Stimulated activated CD4-positive, alpha-beta T cell treated with anti-CD3 and anti-CD28 coated beads, TNF-alpha, amount 100 ng/mL, for 4 hours (primary cell): Measurements from ENCODE around the gene MNAT1.
A peak's percentile ranks its signal among the peaks of the same experiment; 100 is the strongest.
"Not testable (repeated sequence)": the region's sequence is repeated elsewhere in the genome, so short reads cannot be mapped to it uniquely, and the experiment has no call there.

ENCODE experiments used
- DNase-seq, 3 experiments: peaks; one replicate each; pipeline ENCODE4 v3.0.0-alpha.2; 2020; ENCODE audit warnings: low read depth in 3 of 3

MNAT1 gene

DNA sequence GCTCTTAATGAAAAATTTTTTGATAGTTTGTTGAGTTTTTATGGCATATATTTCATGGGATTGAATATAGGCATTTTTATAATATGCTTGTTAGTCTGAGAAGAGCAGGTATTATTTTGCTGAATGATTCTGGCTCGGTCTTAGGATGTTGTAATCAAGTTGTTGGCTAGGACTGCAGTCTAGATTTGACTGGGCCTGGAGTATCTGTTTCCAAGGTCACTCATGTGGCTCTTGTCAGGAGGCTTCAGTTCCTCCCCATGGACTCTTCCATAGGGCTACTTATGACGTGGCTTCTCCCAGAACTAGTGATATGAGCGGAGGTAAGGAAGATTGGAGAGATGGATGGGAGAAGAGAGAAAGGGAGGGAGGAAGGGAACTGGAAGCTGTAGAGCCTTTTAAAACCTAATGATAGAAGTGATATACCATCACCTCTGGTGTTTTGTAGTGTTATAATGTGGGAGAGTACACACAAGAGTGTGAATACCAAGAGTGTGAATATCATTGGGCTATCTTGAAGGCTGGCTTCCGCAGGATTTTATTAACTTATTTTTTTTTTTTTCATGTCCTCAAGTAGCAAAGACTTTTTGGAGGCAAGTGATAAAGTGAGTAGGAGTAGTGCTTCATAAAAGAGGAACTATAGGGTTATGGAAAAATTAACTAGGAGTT is 4.4 kb downstream of the MNAT1 start:
- no peak for DNase-seq

DNA sequence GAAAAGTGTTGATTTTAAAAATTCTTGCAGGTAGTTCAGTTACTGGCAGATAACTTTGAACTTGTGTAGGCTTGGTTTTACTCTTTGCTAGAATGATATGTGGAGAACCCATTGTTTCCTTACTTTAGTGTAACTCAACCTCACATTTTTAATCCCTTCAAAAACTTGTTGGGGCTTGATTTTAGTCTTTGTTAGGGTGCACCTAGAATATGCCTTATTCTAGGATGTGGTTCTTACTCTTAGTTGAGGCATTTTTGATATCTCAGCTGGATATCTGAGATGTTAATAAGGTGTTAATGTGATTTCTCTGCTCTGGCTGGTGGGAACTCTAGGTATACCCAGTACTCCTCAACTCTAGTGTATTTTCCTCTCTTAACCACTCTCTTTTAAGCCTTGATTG is 10.0 kb downstream of the MNAT1 start:
- no peak for DNase-seq

DNA sequence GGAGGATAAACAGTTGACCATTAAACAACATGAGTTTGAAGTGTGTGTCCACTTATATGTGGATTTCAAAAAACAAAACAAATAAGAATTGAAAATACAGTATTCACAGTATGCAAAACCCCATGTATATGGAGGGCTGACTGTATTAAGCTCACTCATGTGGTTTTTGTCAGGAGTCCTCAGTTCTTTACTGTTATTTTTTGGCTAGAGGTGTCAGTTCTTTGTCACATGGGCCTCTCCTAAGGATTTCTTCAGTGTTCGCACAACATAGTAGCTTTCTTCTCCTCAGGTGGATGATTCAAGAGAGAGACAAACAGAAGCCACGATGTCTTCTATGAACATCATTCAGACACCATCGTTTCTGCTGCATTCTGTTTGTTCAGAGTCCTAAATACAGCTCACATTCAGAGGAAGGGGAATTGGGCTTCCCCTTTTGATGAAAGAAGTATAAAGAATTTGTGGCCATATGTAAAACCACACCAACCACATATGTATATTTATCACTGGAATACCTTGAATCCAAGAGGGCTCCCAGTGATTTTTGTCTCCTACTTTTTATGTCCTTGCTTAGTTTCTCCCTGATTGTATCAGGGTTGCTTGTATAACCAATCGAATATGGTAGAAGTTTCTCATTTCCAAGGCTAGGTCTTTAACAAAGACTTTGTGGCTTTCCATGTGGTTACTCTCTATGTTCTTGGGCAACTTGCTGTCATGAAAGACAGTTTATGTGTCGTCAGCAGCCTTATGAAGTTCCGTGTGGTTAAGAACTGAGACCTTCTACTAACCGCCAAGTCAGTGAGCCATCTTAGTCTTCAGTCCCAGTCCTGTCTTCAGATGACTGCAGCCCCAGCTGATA is 18.9 kb downstream of the MNAT1 start:
- DNase-seq = peak in 2 of 3 experiments; percentile 3 to 9

DNA sequence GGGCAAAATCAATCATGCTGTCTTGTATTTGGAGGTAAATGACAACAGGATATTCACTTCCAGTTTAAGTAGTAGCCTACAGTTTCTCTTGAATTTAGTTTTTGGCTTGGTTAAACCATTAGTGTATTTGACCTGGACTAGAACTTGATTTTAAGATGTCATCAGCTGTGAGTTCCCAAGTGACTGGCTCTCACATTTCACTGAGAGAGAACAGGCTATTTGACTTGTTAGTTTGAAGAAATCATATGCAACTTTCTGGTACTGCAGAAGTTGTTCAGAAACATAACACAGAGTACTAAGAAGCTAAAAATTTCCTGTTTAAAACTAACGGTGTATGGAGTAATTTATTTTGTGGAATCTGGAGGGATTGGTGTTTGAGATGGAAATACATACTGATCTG is 22.3 kb downstream of the MNAT1 start:
- no peak for DNase-seq

GRCh38 chr14:60757567-60758002 is 23.0 kb downstream of the MNAT1 start:
- no peak for DNase-seq

- no peak for DNase-seq
These were observed 24.3 kb downstream of the MNAT1 start for GRCh38 chr14:60758885-60759284.

- DNase-seq = no peak
These were observed 25.6 kb downstream of the MNAT1 start for GRCh38 chr14:60760209-60760608.

GRCh38 chr14:60760644-60761364 is 26.2 kb downstream of the MNAT1 start:
- no peak for DNase-seq

DNA sequence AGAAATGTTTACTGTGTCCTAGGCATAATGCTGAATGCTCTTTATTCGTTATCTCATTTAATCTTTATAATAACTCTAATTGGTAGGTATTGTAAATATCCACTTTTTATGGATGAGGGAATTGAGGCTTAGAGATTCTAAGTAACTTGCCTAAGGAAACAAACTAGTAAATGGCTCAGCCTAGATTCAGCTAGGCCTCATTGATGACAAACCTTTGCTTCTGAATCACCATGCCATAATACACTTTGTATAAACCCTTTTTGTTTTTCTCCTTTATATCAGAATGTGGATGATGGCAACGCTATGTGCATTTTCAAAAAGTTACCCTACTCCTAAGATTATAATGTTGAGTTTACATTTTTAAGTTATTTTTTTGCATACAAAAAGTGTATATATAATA is 34.0 kb downstream of the MNAT1 start:
- DNase-seq = no peak

DNA sequence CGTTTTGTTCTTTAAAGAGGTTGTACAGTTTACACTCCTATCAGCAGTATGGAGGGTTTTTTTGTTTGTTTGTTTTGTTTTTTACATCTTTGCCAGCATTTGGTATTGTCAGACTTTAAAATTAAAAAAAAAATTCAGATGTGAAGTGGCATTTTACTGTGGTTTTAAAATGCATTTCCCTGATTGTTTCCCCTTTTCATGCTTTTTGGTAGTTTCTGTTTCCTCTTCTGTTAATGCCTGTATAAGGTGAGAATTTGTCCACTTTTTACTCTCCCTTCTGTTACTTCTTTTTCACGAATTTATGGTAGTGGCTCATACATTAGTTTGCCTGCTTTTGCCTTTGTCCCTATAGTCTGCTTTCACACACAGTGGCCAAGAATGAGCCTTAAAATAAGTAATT is 36.6 kb downstream of the MNAT1 start:
- DNase-seq = no peak

GRCh38 chr14:60773558-60773957 is 39.0 kb downstream of the MNAT1 start:
- no peak for DNase-seq

GRCh38 chr14:60775296-60775695 is 40.7 kb downstream of the MNAT1 start:
- DNase-seq = no peak

DNA sequence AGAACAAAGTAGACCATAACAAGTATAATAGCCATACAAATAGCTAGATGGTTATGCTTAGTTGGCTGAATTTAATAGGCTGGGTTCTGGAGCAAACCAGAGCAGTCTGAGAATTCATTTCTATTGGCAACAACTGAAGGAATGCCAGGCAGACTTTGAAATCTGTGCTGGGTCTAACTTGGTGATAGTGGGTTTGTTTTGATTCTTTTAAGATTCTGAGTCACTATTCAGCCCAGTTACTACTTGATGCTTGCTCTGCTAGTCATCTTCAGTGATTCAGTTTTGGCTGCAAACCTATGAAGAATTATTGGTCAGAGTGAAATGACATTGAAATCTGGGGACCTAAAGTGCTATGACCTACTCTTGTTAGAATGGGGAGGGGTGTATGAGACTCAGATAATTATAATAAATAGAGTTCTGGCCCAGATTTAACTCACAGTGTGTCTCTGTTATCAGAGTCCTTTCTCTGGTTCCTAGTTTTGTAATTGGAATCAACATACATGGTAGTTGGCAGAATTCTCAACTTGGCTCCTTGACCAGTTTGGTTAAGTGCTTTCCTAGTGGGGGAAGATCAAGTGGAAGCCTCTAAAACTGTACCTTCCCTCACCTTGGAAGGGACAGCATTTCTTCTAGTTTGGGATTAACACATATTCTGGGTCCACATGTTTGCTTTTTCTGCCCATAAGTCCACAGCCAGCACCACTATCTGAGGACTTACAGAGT is 43.5 kb downstream of the MNAT1 start:
- no peak for DNase-seq

DNA sequence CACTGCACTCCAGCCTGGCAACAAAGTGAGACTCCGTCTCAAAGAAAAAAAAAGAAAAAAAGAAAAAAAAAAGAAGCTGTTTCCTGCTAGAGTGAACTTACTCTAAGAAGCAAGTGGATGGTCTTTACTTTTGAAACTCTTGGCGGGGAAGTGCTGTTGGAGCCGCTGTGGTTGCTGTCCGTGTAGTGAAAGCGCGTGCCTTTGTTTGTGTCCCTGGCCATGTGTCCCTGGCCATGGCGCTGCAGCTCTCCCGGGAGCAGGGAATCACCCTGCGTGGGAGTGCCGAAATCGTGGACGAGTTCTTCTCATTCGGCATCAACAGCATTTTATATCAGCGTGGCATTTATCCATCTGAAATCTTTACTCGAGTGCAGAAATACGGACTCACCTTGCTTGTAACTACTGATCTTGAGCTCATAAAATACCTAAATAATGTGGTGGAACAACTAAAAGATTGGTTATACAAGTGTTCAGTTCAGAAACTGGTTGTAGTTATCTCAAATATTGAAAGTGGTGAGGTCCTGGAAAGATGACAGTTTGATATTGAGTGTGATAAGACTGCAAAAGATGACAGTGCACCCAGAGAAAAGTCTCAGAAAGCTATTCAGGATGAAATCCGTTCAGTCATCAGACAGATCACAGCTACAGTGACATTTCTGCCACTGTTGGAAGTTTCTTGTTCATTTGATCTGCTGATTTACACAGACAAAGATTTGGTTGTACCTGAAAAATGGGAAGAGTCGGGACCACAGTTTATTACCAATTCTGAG is 45.4 kb downstream of the MNAT1 start:
- DNase-seq = not testable (repeated sequence)

DNA sequence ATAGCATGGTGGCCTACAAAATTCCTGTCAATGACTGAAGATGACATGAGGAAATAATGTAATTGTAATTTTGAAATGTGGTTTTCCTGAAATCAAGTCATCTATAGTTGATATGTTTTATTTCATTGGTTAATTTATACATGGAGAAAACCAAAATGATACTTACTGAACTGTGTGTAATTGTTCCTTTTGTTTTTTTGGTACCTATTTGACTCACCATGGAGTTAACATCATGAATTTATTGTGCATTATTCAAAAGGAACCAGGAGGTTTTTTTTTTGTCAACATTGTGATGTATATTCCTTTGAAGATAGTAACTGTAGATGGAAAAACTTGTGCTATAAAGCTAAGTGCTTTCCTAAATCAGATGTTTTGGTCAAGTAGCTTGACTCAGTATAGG is 46.0 kb downstream of the MNAT1 start:
- not testable (repeated sequence) for DNase-seq

- no peak for DNase-seq
These were observed 52.3 kb downstream of the MNAT1 start for GRCh38 chr14:60786905-60787304.

DNA sequence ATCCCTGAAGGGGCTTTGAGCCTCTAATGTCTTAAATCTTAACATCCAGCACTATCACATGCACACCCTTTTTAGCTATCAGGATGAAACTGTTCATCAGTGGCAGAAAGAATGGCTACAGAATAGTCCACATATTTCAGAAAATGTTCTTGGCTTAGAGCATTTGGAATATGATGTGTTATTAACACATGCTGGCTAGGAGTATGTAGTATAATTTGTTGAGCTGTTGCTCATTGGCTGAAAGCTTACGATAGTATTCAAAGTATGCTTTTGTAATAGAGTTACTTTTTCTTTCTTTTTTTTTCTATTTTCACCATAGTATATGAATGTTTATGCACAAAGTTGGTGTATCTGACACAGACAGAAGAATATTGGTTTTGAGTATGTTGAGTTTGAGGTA is 55.1 kb downstream of the MNAT1 start:
- DNase-seq = no peak

DNA sequence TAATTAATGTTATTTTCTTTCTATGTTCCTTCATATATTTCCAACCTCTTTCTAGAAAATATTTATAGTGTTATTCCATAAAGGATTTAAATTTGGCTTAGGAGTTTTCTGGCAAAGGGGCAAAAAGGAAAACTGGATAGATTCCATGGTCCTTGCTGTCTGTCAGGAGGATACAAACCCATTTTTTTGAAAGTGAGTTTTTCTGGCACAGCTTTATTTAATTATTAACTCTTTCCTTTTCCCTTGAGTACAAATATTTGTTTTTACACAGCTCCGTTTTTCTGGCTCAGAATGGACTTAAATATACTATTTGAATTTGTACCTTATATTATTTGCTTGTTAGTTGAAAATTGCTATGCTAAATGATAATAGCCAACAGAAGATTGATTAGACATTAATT is 56.3 kb downstream of the MNAT1 start:
- no peak for DNase-seq

DNA sequence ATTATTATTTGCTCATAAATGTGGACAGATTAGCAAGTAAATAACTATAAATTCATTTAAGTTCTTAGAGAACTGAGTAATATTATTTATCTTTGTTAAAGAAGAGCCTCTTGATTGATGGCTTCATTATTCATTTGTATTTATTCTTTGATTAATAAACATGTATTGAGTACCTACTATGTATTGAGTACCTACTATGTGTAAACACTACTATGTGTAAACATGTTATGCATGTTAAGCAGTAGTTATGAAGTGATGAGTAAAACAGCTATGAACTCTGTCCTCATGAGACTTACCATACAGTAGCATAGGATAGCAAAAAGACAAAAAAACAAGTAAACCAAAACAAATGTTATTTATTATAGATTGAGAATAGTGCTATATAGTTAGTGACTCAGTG is 61.9 kb downstream of the MNAT1 start:
- no peak for DNase-seq

DNA sequence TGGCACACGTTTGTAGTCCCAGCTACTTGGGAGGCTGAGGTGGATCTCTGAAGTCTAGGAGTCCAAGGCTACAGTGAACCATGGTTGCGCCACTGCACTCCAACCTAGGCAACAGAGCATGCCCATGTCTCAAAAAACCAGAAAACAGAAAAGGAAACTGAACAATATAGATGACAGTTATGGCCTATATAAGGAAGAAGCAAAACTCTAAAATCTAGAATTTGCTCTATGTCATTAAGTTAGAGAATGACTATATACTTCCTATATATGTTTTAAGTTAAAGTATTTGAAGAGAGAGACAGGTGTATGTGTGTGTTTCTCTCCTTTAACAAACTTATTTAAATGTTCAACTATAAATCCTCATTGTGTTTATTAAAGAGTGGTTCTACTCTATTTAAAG is 65.8 kb downstream of the MNAT1 start:
- no peak for DNase-seq

DNA sequence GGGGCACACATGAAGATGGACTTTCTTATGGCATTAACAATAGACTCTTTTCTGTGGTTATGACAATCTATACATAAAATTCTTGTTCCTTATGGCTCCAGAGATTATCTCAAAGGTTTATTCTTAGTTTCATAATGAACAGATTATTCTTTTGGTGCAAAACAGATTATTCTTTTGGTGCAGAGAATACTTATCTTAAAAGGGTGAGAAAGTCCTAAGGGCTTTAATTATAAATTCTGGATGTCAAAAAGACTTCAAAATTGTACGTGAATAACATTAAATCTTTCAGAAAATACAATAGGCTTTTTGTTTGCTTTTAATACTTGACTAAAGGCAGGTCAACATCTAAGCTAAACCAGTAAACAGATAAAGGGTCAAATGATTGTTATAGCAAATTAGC is 69.3 kb downstream of the MNAT1 start:
- DNase-seq = no peak
